Measurements from ENCODE around the gene PRKRIP1. TPM values are rescaled to one million over a fixed set of nuclear protein-coding genes. Genes with fewer than 3 reads are reported as not detected.
"Not testable (repeated sequence)": the region's sequence is repeated elsewhere in the genome, so short reads cannot be mapped to it uniquely, and the experiment has no call there.

PRKRIP1 gene
- total RNA-seq, 4 donors from 2014 or later, result 15.6 to 29.9 (median 20.2) TPM

GRCh38 chr7:102398543-102398942 is 2.4 kb downstream of the PRKRIP1 start:
- DNase-seq (ENCODE audit: low spot score) (no peak), ATAC-seq (ENCODE audit: low FRiP score) (no peak)
- no peak for TF ChIP-seq CTCF (IDR thresholded peaks at IDR 0.05)

GRCh38 chr7:102400360-102400759 is 4.2 kb downstream of the PRKRIP1 start:
- no peak for TF ChIP-seq CTCF (IDR thresholded peaks at IDR 0.05)
- ATAC-seq (ENCODE audit: low FRiP score) (no peak), DNase-seq (ENCODE audit: low spot score) (no peak)

GRCh38 chr7:102403563-102403962 is 7.4 kb downstream of the PRKRIP1 start:
- no peak for TF ChIP-seq CTCF (IDR thresholded peaks at IDR 0.05)
- no peak for DNase-seq (ENCODE audit: low spot score)
- no peak for ATAC-seq (ENCODE audit: low FRiP score)

GRCh38 chr7:102404005-102404861 is 8.1 kb downstream of the PRKRIP1 start:
- no peak for TF ChIP-seq CTCF (IDR thresholded peaks at IDR 0.05)
- ATAC-seq (ENCODE audit: low FRiP score), result peak; percentile 55
- DNase-seq (ENCODE audit: low spot score), result no peak

- not testable (repeated sequence) for ATAC-seq (ENCODE audit: low FRiP score); DNase-seq (ENCODE audit: low spot score)
These were observed 8.7 kb downstream of the PRKRIP1 start for GRCh38 chr7:102404862-102405188.

- ATAC-seq (ENCODE audit: low FRiP score) (no peak), DNase-seq (ENCODE audit: low spot score) (no peak)
- TF ChIP-seq CTCF (IDR thresholded peaks at IDR 0.05), result no peak
These were observed 11.7 kb downstream of the PRKRIP1 start for GRCh38 chr7:102407910-102408309.

- not testable (repeated sequence) for ATAC-seq (ENCODE audit: low FRiP score); DNase-seq (ENCODE audit: low spot score)
These were observed 12.4 kb downstream of the PRKRIP1 start for GRCh38 chr7:102408530-102408929.

GRCh38 chr7:102409340-102409739 is 13.2 kb downstream of the PRKRIP1 start:
- ATAC-seq (ENCODE audit: low FRiP score) (no peak), DNase-seq (ENCODE audit: low spot score) (no peak)
- no peak for TF ChIP-seq CTCF (IDR thresholded peaks at IDR 0.05)

Data from omental fat pad (tissue), 4 donors.